ENCODE results near the gene TTC3. TPM values are rescaled to one million over a fixed set of nuclear protein-coding genes. Genes with fewer than 3 reads are reported as not detected.
"Not testable (repeated sequence)": the region's sequence is repeated elsewhere in the genome, so short reads cannot be mapped to it uniquely, and the experiment has no call there.

The TTC3 gene
- total and polyA plus RNA-seq, 10 of the 15 experiments (the other 5 are each of a cell fraction or from before 2014, with no cell fraction given), result 23.1 to 94.9 (median 72.7) TPM

- Histone ChIP-seq H2AFZ (ENCODE audit: control insufficient read depth, low read depth, low read length) (no peak overlapping the region), H3K36me3 (ENCODE audit: control insufficient read depth in 2 of 2, insufficient read depth in 2 of 2, low read length in 1 of 2) (no peaks in the 10 kb centered on the region), H4K20me1 (ENCODE audit: control insufficient read depth, insufficient read depth) (no peaks in the 10 kb centered on the region), H3K4me2 (ENCODE audit: control insufficient read depth, insufficient read depth) (no peak overlapping the region), H3K4me1 (ENCODE audit: control insufficient read depth, insufficient read depth, low read length) (no peaks in the 10 kb centered on the region), H3K27ac (ENCODE audit: control insufficient read depth, insufficient read depth) (no peak overlapping the region), H3K9me3 (replicated peaks; ENCODE audit: control insufficient read depth, insufficient read depth, low read length) (no peaks in the 10 kb centered on the region), H3K79me2 (ENCODE audit: control insufficient read depth, insufficient read depth, low read length) (no peaks in the 10 kb centered on the region), H3K27me3 (replicated peaks in 1 of 2; ENCODE audit: control insufficient read depth in 2 of 2, insufficient read depth in 2 of 2, low read length in 1 of 2) (no peaks in the 10 kb centered on the region), H3K4me3 (no peak overlapping the region), H3K9ac (ENCODE audit: control insufficient read depth, insufficient read depth, low read length) (no peak overlapping the region)
- BruUV-seq (replicated peaks), result no TSS peak
- SMC1A ChIA-PET (ENCODE audit: uncharacterized antibody, unreplicated experiment), result no interaction called here
- ATAC-seq, result no peak
- intact Hi-C loops (cut with micrococcal nuclease; ENCODE audit: unreplicated experiment), result no loop called here
- CTCF ChIA-PET, result no interaction called here
- in situ Hi-C loops (cut with MboI), result no loop called here
- WGBS (ENCODE audit: insufficient coverage, insufficient replicate concordance, low lambda C conversion rate, missing lambda C conversion rate), result 82% methylated on average over 4 of the region's 4 CpGs
- TF ChIP-seq MYB (IDR thresholded peaks at IDR 0.05; ENCODE audit: borderline replicate concordance, low read depth, low read length), result no peak
- TF ChIP-seq PBX3 (IDR thresholded peaks at IDR 0.05; ENCODE audit: insufficient replicate concordance, low read depth, low read length), result no peak
- TF ChIP-seq TARDBP (IDR thresholded peaks at IDR 0.05; ENCODE audit: borderline replicate concordance), result no peak
- no peak for DNase-seq (ENCODE audit: low read depth, low spot score)
- RAD21 ChIA-PET (ENCODE audit: unreplicated experiment), result no interaction called here
- FAIRE-seq, result no peak
- POLR2A ChIA-PET, result no interaction called here
Measured at GRCh38 chr21:37032877-37033471, 40.1 kb upstream of the TTC3 start.

GRCh38 chr21:37034394-37034793 is 38.7 kb upstream of the TTC3 start:
- WGBS (ENCODE audit: insufficient coverage, insufficient replicate concordance, low lambda C conversion rate, missing lambda C conversion rate), result 47% methylated on average over 4 of the region's 4 CpGs
- H3K36me3 ChIP-seq (ENCODE audit: control insufficient read depth in 2 of 2, insufficient read depth in 2 of 2, low read length in 1 of 2); DNase-seq (ENCODE audit: low read depth, low spot score); H3K27me3 ChIP-seq (replicated peaks in 1 of 2; ENCODE audit: control insufficient read depth in 2 of 2, insufficient read depth in 2 of 2, low read length in 1 of 2); H3K9me3 ChIP-seq (replicated peaks; ENCODE audit: control insufficient read depth, insufficient read depth, low read length); intact Hi-C loops (cut with micrococcal nuclease; ENCODE audit: unreplicated experiment); H3K4me1 ChIP-seq (ENCODE audit: control insufficient read depth, insufficient read depth, low read length); H3K27ac ChIP-seq (ENCODE audit: control insufficient read depth, insufficient read depth); POLR2A ChIA-PET; CTCF ChIA-PET; BruUV-seq (replicated peaks); ATAC-seq; FAIRE-seq; H3K79me2 ChIP-seq (ENCODE audit: control insufficient read depth, insufficient read depth, low read length); H3K9ac ChIP-seq (ENCODE audit: control insufficient read depth, insufficient read depth, low read length); H4K20me1 ChIP-seq (ENCODE audit: control insufficient read depth, insufficient read depth); in situ Hi-C loops (cut with MboI); H3K4me3 ChIP-seq; H3K4me2 ChIP-seq (ENCODE audit: control insufficient read depth, insufficient read depth); SMC1A ChIA-PET (ENCODE audit: uncharacterized antibody, unreplicated experiment); RAD21 ChIA-PET (ENCODE audit: unreplicated experiment); H2AFZ ChIP-seq (ENCODE audit: control insufficient read depth, low read depth, low read length): not testable (repeated sequence)

Data from GM12878 (cell line).